Hepatocyte (in vitro differentiated cells): ENCODE results near the gene ZNF341. TPM values are rescaled to one million over a fixed set of nuclear protein-coding genes. Genes with fewer than 3 reads are reported as not detected.

Source experiments
- DNase-seq: peaks from one replicate; pipeline ENCODE4 v3.0.0-alpha.2; 2016; ENCODE audit warnings: low spot score
- H2AFZ ChIP-seq: fragments of 200-600 bp; sonication (generic); 2 replicates; pipeline ENCODE4 v1.6.0; 2016; ENCODE audit warnings: antibody characterized with exemption, mild to moderate bottlenecking
- H3K27ac ChIP-seq: fragments of 200-600 bp; sonication (generic); 2 replicates; pipeline ENCODE4 v1.5.1; 2016; ENCODE audit warnings: mild to moderate bottlenecking
- H3K27me3 ChIP-seq: fragments of 200-600 bp; sonication (generic); 2 replicates; pipeline ENCODE4 v1.6.1; 2016
- H3K36me3 ChIP-seq: fragments of 200-600 bp; sonication (generic); replicated peaks from 2 replicates; pipeline ENCODE4 v1.5.1; 2016; ENCODE audit warnings: low read depth; ENCODE audit not compliant: insufficient read depth
- H3K4me1 ChIP-seq: fragments of 200-600 bp; sonication (generic); 2 replicates; pipeline ENCODE4 v1.5.1; 2016; ENCODE audit warnings: mild to moderate bottlenecking, moderate library complexity; ENCODE audit not compliant: insufficient read depth
- H3K4me2 ChIP-seq: fragments of 200-600 bp; sonication (generic); 2 replicates; pipeline ENCODE4 v1.6.0; 2016
- H3K4me3 ChIP-seq: fragments of 200-600 bp; sonication (generic); 2 replicates; pipeline ENCODE4 v1.5.1; 2016; ENCODE audit warnings: mild to moderate bottlenecking
- H3K79me2 ChIP-seq: fragments of 200-600 bp; sonication (generic); 2 replicates; pipeline ENCODE4 v1.6.0; 2017; ENCODE audit warnings: mild to moderate bottlenecking
- H3K9me2 ChIP-seq: fragments of 200-600 bp; sonication (generic); replicated peaks from 2 replicates; pipeline ENCODE4 v1.6.0; 2017; ENCODE audit warnings: mild to moderate bottlenecking; ENCODE audit not compliant: insufficient read depth
- H3K9me3 ChIP-seq: fragments of 200-600 bp; sonication (generic); 2 replicates; pipeline ENCODE4 v1.5.1; 2016; ENCODE audit warnings: low read depth, mild to moderate bottlenecking
- H4K20me1 ChIP-seq: fragments of 200-600 bp; sonication (generic); 2 replicates; pipeline ENCODE4 v1.6.0; 2016; ENCODE audit warnings: mild to moderate bottlenecking; ENCODE audit not compliant: insufficient read depth, poor library complexity, severe bottlenecking
- EZH2 ChIP-seq: fragments of 200-600 bp; sonication (generic); IDR thresholded peaks from 2 replicates; pipeline ENCODE4 v1.6.1; 2016; ENCODE audit warnings: antibody characterized with exemption, mild to moderate bottlenecking, borderline replicate concordance
- EZH2phosphoT487 ChIP-seq: fragments of 200-600 bp; sonication (generic); IDR thresholded peaks from one replicate; pipeline ENCODE4 v1.6.1; 2018; ENCODE audit warnings: antibody characterized with exemption, mild to moderate bottlenecking, low read depth, moderate library complexity; ENCODE audit not compliant: unreplicated experiment, severe bottlenecking
- WGBS: methylation state at CpG from one replicate; pipeline ENCODE4 v1.1.6; 2016; ENCODE audit warnings: low lambda C conversion rate; ENCODE audit errors: missing lambda C conversion rate; 5-methylcytosine and 5-hydroxymethylcytosine counted together
- polyA plus RNA-seq: library from polyadenylated mRNA; unstranded; fragments of >200 nt; fragmentation: Nextera tagmentation; extraction: Ambion mirVana; gene quantifications from 2 replicates; pipeline ENCODE4 v1.2.1, GENCODE V29; 2016
- total RNA-seq: library from RNA; depleted of rRNA; stranded (reverse); fragments of >200 nt; gene quantifications from 2 replicates; pipeline ENCODE4 v1.2.3, GENCODE V29; 2014
- TF ChIP-seq, protein P1 (sequence below): fragments of 200-600 bp; sonication (generic); IDR thresholded peaks from 2 replicates; pipeline ENCODE4 v1.5.1; 2016; ENCODE audit warnings: antibody characterized with exemption, mild to moderate bottlenecking; ENCODE audit not compliant: poor library complexity

ZNF341 gene
- total and polyA plus RNA-seq, 2 experiments from 2014 or later, result 2.3 to 3.6 TPM

DNA sequence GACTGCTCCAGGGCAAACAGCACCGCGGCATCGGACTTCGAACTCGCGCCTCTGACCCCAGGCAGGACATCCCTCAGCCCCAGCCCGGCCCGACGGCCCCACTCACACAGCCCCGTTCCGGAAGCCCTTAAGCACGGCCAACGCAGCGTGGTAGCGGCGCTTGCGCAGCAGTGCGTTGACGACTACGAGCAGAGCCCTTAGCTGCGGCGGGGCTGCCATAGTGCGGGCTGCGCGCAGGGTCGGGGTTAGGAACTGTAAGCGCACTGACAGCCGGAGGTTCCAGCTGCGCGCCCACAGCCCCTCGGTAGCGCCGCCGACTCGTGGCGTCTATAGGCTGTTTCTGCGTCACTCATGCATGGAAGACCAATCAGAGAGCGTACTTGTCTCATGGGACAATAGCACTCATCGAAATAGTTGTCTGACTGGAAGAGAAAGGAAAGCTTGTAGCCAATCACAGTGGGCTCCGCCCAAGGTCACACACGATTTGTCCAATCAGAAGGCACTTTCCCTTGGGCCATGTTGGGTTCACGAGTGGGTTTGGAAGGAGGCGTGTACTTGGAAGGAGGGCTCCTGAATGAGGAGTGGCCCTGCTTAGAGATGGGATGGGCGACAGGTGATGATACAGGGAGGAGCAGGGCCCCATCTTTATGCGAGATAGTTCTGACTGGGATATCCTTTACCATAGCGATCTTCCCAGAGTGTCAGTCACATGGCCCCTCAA lies 11.6 kb upstream of the ZNF341 start, which contains the start of gene PXMP4:
TSS of gene PXMP4 (minus strand) at position 322 of the 721 bp plus-strand sequence. CDS start at position 219, 103 bp downstream.
- Histone ChIP-seq H3K27ac (no peak within 1 kb of the TSS), H3K4me1 (peaks cover 4% of the 10 kb centered on the region), H3K4me2 (peak within 1 kb of the TSS; percentile 76), H4K20me1 (no peaks in the 10 kb centered on the region), H2AFZ (peak within 1 kb of the TSS; percentile 70), H3K79me2 (no peaks in the 10 kb centered on the region), H3K9me3 (no peaks in the 10 kb centered on the region), H3K4me3 (peak within 1 kb of the TSS; percentile 24), H3K9me2 (no peaks in the 10 kb centered on the region), H3K36me3 (no peaks in the 10 kb centered on the region), H3K27me3 (no peaks in the 10 kb centered on the region)
- DNase-seq, result peak; percentile 89
- 36% methylated on average over 46 of the region's 46 CpGs for WGBS
- TF ChIP-seq, protein P1, sequence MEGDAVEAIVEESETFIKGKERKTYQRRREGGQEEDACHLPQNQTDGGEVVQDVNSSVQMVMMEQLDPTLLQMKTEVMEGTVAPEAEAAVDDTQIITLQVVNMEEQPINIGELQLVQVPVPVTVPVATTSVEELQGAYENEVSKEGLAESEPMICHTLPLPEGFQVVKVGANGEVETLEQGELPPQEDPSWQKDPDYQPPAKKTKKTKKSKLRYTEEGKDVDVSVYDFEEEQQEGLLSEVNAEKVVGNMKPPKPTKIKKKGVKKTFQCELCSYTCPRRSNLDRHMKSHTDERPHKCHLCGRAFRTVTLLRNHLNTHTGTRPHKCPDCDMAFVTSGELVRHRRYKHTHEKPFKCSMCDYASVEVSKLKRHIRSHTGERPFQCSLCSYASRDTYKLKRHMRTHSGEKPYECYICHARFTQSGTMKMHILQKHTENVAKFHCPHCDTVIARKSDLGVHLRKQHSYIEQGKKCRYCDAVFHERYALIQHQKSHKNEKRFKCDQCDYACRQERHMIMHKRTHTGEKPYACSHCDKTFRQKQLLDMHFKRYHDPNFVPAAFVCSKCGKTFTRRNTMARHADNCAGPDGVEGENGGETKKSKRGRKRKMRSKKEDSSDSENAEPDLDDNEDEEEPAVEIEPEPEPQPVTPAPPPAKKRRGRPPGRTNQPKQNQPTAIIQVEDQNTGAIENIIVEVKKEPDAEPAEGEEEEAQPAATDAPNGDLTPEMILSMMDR, result no peak
- TF ChIP-seq EZH2, result no peak
- no peak for TF ChIP-seq EZH2phosphoT487

DNA sequence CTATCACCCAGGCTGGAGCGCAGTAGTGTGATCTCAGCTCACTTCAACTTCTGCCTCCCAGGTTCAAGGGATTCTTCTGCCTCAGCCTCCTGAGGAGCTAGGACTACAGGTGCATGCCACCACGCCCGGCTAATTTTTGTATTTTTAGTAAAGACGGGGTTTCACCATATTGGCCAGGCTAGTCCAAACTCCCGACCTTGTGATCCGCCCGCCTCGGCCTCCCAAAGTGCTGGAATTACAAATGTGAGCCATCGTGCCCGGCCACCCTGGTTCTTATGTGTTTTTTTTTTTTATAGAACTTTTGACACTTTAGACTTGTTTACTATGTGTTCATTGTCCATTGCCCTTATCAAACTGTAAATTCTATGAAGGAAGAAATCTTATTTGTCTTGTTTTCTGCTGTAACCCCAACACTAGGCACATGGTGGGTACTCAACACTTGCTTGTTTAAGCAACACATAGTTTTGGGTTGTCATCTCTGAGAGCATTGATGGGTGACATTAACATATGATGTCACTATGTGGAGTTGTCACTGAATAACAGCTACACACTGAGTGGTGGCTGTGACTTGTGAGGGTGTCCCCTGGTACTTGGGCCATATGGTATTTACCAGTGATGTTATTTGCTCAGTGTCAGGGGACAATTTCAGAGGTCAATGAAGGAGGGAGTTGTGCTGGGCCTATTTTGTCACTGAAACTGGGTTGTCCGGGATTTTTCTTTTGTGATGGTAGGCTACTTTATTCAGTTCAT lies 10.2 kb upstream of the ZNF341 start:
- no peak for DNase-seq
- Histone ChIP-seq H3K9me3 (no peaks in the 10 kb centered on the region), H3K27ac (no peak overlapping the region), H3K27me3 (no peaks in the 10 kb centered on the region), H3K9me2 (no peaks in the 10 kb centered on the region), H3K4me2 (no peak overlapping the region), H3K4me3 (no peak overlapping the region), H3K79me2 (no peaks in the 10 kb centered on the region), H2AFZ (no peak overlapping the region), H4K20me1 (no peaks in the 10 kb centered on the region), H3K4me1 (peaks cover 4% of the 10 kb centered on the region), H3K36me3 (no peaks in the 10 kb centered on the region)
- TF ChIP-seq, protein P1, result no peak
- TF ChIP-seq EZH2phosphoT487 (no peak), EZH2 (no peak)
- WGBS, result 96% methylated on average over 11 of the region's 11 CpGs

DNA sequence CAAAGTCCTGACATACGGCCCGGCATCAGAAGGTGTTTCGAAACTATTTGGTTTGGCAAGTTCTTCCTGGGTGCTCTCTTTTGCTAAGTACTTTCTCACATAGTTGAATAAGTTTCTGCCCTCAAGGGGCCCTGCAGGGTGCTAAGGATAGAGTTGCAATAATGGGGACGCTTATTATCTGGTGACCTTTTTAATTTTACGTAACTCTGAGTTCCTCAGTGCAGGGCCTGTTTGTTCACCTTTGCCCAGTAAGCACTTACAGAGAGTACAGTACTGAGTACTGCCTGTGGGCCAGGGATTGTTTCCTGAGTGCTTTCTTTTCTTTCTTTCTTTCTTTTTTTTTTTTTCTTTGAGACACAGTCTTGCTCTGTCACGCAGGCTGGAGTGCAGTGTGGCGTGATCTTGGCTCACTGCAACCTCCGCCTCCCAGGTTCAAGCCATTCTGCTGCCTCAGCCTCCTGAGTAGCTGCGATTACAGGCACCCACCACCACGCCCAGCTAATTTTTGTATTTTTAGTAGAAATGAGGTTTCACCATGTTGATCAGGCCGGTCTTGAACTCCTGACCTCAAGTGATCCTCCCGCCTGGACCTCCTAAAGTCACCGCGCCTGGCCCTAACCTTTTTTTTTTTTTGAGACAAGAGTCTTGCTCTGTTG lies 7.2 kb upstream of the ZNF341 start:
- Histone ChIP-seq H3K4me2 (no peak overlapping the region), H3K79me2 (no peaks in the 10 kb centered on the region), H3K27ac (peak overlapping the region; percentile 52), H3K36me3 (no peaks in the 10 kb centered on the region), H3K9me3 (no peaks in the 10 kb centered on the region), H2AFZ (peak overlapping the region; percentile 10), H3K4me1 (peaks cover 4% of the 10 kb centered on the region), H3K9me2 (no peaks in the 10 kb centered on the region), H3K4me3 (no peak overlapping the region), H4K20me1 (no peaks in the 10 kb centered on the region), H3K27me3 (no peaks in the 10 kb centered on the region)
- no peak for DNase-seq
- 85% methylated on average over 14 of the region's 14 CpGs for WGBS
- TF ChIP-seq EZH2phosphoT487 (no peak), EZH2 (no peak)
- TF ChIP-seq, protein P1, result no peak
